CMK (cell line): ENCODE measurements around the gene RANBP17.

Experiments used
- DNase-seq: peaks from one replicate; pipeline ENCODE4 v3.0.0-alpha.2; 2010; ENCODE audit warnings: low read depth

Gene RANBP17

DNA sequence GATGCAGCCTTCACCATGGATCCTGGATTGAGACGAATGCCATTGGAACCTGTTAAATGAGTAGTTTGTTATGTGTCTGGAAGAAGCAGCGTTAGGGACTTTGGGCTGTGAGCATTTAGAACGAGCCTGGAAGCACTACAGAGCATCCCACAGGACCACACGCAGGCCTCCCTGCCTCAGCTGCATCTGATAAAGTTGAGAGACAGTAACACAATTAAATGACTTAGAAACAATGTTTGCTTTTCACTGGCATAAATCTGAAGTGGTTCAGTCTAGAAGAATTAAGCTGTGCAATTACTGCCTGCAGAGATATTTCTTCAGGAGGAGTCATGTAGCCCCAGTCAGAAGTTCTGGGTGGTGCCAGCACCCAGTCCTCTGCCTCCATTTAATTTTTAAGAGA, 437.4 kb downstream of the RANBP17 start:
- no peak for DNase-seq

DNA sequence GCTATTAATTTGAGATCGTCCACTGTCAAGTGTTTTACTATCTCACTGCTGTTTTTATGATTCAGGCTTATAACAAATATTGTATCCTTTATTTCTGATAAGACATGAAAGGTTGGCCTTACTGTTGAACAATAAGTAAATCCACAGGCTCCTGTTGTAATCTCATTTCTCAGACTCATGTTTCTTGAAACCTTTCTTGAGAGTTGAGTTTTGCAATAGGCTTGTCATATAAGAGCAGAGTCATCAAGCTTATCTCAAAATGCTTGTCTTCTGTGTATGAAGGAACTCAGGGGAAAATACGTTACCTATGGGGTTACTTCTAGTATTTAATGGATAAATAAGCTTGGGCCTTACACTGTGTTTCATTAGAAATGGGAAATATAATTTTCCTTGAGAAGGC, 438.0 kb downstream of the RANBP17 start:
- DNase-seq = no peak

DNA sequence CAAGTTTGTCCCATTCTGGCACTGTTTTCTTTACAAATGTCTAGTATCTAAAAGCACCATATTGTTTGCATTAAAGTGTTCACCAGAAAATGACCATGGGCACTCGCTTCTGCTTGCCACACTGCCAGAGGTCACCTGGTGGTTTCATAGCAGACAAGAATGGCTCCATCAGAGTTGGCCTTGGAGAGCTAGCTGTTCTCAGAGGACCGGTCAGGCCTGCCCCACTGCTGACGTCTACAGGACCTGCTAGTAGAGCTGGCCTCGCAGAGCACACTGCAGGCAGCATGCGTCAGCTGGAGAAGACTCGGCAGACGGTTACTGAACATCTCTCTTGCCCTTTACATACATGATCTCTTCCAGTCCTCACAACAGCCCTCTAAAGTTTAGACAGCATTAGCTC, 438.5 kb downstream of the RANBP17 start:
- no peak for DNase-seq

DNA sequence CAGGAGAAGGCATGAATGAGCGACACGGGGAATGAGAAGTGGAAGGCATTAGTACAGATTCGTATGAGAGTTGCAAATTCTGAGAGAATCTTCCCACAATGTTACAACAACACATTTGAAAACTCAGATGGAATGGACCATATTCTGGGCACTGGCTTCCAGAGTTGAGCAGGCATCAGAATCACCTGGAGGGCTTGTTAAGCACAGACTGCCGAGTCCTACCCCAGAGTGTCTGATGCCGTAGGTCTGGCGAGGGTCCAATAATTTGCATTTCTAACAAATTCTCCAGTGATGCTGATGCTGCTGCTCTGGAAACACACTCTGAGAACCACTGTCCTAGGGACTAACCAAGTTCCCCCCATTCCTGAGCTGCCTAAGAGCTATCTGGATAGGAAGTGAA, 444.3 kb downstream of the RANBP17 start:
- no peak for DNase-seq

DNA sequence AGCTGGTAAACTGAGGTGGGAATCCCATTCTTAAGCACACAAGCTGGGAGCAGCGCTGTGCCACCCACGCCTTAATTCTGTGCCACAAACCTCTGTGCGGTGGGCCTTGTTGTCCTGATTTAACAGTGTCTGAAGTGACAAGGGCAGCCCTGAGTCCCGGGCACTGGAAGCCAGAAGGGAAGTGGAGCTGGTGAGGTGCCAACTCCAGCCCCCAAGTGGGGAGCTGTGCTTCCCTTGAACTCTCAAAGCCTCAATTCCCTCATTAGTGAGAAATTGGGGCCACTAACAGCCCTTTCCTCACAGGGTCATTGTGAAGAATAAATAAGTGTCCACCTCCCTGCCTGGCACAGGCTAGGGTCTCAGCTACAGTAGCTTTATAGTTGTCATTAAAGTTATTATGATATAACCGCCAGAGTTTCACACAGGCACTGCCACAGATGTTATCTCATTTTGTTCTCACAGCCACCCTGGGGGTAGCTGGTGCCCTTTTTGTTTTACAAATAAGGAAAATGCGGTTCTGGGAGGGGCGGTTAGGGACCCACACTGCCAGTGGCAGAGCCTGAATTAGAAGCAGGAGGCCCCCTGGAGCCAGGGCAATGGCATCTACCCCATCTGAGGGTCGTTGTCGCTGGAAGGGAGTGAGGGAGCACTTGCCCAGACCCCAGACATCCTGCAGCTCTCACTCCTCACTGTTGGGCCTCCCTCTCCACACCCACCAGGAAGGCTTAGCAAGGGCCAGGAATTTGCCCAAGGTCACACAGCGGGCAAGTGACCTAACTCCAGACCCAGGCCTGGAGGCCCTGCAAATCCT, 445.2 kb downstream of the RANBP17 start:
- no peak for DNase-seq

DNA sequence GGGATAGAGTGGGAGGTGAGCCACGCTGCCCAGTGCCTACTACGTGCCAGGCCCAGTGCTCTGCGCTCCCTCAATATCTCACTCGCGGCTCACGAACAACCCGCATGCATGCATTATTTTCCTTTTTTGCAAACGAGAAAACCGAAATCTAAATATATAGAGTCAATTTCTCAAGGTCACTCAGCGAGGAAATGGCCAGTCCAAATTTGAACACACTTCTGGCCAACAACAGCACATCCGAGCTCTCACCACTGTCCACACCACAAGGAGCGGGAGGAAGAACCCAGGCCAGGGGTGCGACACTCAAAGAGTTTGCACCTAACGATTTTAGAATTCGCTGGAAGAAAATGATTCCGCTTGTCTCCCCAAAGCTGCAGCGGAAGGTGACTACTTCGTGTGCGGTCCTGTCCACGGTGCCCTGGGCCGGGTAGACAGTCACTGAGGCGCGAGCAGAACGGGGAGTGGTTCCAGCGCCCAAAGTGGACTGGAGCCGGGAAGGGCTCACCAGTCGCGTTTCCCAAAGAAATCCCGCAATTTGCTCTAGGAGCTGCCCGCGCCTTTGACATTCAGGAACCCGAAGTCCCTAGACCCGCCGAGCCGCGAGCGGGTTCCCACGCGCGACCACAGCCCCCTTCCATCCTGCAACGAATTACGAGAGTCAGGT, 446.1 kb downstream of the RANBP17 start:
- no peak for DNase-seq

DNA sequence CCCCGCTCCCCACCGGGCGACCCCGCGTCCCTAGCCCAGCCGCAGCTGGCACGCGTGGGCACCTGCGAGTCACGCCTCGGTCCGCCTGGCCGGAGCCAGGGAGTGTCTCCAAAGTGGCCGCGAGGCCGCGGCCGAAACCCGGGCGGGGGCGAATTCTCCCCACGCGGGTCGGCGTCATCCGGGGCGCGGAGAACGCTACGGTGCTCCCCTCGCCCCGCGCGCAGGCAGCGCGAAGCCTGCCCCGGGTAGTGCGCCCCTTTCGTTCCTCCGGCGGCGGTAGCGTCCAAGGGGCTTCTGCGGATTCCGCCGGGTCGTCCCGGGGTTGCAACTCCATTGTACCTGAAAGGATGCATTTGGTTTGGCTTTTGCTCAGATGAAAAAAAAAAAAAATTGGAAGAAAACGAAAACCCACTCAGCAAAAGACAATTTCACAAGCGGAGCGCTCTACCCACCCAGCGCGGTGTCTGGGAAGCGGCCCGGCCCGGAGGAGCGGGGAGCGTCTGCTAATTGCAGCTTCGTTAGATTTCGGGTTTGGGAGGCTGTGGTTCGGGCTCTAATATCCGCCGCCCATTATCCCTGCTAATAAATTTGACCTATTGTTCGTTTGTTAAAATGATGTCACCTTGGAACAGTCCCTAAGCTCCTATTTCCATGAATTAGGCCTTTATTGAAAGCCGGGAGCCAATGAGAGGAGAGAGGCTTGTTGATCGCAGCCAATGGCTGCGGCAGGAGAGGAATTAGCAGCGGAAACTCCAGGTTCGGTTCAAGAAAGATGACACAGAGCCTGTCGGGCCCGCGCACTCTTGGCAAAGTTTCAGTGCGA, 446.8 kb downstream of the RANBP17 start, which contains the start of gene TLX3:
Gene TLX3, plus strand, starts transcription at position 796 of the 823 bp plus-strand sequence. CDS start 118 bp downstream, outside the sequence.
- DNase-seq = no peak

DNA sequence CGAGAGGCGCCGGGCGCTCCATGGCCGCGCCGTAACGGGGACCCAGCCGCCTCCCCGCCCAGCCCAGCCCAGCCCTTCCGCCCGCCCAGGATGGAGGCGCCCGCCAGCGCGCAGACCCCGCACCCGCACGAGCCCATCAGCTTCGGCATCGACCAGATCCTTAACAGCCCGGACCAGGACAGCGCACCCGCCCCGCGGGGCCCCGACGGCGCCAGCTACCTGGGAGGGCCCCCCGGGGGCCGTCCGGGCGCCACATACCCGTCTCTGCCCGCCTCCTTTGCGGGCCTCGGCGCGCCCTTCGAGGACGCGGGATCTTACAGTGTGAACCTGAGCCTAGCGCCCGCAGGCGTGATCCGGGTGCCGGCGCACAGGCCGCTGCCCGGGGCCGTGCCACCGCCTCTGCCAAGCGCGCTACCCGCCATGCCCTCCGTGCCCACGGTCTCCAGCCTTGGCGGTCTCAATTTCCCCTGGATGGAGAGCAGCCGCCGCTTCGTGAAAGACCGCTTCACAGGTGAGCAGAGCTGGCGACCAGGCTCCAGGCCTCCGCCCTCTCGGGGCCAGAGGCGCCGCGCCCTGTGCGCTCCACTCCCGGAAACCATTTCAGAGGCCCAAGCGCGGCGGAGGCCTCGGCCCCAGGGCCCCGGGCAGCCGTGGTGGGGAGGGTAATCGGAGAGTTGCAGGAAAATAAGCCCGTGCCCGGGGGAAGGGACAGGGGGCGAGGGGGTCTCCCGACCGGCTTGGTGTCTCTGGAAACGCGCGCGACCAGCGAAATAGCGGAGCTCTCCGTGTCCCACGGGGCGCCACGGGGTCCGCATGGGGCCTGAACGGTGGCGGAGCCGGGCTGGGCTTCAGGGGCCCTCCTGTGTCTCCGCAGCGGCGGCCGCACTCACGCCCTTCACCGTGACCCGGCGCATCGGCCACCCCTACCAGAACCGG, 447.7 kb downstream of the RANBP17 start:
- no peak for DNase-seq

DNA sequence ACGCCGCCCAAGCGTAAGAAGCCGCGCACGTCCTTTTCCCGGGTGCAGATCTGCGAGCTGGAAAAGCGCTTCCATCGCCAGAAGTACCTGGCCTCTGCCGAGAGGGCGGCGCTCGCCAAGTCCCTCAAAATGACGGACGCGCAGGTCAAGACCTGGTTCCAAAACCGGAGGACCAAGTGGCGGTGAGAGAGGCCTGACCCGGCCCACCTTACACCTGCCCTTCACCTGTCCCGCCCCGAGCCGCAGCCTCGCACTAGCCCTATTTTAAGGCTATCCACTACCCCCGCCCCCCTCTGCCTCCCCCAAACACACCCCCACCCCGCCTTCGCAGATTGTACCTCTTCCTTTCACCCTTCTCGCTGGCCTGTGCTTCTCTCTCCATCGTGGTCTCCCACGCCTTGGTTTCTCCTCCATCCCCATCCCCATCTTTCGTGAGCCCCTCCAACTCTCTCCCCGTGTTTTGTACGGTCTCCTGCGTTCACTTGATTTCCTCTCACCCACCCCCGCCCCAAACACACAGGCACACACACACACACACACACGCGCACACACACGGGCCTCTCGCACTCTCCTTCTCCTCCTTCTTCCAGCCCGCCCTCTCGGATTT, 448.5 kb downstream of the RANBP17 start:
- DNase-seq = no peak

DNA sequence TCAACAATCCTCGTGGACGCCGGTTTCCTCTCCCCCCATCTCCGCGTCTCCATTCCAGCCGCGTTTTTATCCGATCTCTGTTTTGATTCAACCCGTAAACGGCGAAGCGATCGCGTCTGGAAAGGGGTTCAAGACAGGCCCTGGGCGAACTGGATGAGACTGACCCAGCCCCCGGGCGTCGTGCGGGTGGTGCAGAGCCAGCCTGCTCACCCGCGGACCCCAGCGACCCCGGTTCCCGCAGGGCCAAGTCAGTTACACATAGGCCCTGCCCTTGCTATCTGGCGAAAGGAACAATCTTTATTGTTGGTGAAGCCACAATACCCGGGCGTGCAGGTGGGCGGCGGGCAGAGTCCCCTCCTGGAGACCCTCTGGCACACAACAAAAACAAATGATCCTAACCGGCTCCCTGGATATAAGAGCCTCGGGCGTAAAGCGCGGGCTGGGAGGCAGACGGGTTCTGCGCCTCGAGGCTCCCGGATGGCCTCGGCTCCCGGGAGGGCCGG, 449.1 kb downstream of the RANBP17 start:
- DNase-seq = no peak

DNA sequence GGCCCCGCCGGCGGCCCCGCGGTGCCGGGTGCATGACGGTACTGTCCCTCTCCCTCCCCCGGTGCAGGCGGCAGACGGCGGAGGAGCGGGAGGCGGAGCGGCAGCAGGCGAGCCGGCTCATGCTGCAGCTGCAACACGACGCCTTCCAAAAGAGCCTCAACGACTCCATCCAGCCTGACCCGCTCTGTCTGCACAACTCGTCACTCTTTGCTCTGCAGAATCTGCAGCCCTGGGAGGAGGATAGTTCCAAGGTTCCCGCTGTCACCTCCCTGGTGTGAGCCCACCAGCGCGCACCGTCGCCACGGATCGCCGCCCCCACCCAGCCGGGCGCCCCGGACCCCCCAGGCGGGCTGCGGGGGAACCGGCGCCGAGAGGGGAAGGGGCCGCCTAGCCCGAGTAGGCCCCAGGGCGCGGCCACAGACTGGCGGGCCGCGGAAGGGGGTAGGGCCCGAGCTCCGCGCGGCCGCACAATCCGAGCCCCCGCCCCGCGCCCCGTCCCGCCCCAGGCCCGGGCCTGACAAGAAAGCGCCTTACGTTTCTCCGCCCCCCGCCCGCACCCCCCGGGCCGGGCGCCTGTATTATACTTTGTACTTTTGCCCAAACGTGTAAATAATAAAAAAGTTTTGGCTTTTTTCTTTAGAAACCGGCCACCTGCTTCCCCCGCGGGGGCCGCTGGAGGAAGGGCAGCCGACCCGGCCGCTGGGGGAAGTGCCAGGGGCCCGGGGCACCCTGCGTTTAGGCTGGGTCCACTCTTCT, 449.7 kb downstream of the RANBP17 start:
- no peak for DNase-seq

DNA sequence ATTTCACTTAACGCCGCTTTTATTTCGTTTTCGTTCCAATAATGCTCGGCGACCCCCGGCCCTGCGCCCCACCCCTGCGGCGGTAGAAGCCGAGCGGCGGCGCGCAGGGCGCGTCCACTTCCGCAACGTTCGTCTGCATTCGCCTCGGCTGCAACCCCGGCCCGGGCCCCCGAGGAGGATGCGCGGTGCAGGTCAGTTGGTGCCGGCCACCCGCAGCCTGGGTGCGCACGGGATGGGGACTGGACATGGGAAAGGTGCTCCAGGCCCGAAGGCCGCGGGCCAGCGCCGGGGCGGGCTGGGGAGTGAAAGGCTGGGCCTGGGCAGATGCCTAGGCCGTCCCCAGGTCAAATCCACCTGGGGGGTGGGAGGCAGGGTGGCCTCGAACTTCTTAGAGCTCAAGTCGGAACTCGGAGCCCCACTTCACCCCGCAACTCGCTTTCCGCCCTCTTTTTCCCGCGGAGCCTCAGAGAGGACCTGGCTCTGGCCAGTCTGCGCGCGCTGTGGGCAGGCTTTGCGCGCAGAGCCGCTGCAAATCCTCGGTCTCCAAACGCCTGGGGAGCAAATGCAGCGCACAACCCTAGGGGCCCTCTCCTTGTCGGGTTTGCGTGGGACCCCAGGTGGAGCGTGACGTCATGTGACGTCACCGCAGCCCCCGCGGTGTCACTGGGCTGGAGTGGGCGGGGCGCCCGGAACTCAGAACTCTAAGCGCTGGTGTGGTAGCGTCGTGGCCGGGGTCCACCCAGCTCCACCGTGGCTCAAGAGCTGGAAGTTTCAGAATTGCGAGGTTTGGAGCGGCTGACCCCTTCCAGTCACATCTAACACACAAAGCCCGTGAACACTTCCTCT, 450.5 kb downstream of the RANBP17 start:
- no peak for DNase-seq

DNA sequence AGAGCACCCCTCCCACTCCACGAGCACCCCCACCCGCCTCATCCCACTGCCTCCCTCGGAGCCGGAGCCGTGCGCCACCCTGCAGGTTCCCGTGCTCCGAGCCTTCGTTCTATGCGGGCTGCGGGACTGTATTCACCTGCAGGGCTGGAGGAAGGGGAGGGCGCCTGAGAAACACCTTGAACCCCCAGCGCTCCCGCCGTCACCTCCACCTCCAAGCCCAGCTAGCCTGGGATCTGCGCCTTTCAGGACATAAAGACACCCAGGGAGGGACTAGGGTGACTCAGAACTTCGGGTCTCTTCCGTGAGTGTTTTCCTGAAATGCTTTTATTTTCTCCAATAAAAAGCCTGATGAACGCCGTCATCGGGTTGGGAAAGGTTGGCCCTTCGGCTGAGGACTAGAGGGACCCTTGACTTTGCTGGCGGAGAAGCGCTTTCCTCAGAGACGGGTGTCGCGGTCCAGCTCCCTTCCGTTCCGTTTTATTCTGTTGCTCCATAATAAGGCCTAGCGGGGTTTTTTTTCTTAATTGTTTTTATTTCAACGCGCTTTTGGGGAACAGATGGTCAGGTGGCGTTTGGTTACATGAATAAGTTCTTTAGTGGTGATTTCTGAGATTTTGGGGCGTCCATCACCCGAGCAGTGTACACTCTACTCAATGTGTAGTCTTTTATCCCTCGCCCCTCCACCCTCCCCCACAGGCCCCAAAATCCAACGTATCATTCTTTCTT, 451.8 kb downstream of the RANBP17 start:
- DNase-seq = no peak

DNA sequence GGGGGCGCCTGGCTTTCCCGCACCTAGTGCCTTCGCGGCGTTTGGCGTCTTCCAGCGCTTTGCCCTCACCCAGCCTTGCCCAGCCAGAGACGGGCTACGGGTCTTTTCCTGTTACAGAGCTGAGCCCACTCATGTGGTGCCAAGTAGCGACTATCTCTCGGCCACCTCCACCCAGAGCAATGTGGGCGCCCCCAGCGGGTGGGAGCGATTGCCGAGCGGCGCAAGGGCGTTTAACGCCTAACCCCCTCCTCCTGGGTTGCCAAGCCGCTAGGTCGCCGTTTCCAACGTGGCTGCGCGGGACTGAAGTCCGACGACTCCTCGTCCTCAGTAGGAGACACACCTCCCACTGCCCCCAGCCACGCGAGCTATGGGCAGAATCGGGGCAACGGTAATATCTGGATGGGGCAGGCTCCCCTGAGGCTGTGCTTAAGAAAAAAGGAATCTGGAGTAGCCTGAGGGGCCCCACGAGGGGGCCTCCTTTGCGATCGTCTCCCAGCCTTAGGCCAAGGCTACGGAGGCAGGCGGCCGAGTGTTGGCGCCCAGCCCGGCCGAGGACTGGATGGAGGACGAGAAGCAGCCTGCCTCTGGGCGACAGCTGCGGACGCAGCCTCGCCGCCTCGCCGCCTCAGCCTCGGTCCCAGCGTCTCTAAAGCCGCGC, 453.0 kb downstream of the RANBP17 start:
- DNase-seq = no peak

DNA sequence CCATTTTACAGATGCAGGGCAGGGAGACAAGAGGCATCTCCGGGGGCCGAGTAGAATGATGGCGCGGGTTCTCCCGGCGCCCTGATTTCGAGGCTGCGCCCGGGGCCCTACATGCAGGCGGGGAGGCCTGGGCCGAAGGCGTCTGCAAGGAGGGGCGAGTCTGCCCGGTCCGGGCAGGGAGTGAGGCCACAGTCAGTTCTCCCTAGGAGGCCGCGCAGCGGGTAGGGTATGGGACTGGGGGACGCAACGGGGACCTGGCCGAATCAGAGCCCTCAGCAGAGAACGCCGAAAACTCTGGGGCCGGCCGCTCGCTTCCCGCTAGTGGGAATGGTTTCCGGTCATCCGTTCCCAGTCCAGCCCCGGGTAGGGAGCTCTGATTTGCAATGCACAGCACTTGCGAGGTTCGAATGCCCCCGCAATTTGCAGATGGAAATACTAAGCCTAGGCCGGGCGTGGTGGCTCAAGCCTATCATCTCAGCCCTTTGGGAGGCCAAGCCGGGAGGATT, 453.6 kb downstream of the RANBP17 start:
- DNase-seq = no peak

DNA sequence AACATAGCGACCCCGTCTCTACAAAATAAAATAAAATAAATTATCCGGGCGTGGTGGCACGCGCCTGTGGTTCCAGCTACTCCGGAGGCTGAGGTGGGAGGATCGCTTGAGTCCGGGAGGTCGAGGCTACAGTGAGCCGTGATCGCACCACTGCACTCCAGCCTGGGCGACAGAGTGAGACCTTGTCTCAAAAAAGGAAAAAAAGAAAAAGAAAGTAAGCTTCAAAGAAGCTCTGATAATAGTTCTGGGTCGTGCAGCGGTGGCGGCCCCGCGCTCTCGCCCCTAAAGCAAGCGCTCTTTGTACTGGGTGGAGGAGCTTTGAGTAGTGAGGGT, 454.1 kb downstream of the RANBP17 start:
- DNase-seq = no peak

DNA sequence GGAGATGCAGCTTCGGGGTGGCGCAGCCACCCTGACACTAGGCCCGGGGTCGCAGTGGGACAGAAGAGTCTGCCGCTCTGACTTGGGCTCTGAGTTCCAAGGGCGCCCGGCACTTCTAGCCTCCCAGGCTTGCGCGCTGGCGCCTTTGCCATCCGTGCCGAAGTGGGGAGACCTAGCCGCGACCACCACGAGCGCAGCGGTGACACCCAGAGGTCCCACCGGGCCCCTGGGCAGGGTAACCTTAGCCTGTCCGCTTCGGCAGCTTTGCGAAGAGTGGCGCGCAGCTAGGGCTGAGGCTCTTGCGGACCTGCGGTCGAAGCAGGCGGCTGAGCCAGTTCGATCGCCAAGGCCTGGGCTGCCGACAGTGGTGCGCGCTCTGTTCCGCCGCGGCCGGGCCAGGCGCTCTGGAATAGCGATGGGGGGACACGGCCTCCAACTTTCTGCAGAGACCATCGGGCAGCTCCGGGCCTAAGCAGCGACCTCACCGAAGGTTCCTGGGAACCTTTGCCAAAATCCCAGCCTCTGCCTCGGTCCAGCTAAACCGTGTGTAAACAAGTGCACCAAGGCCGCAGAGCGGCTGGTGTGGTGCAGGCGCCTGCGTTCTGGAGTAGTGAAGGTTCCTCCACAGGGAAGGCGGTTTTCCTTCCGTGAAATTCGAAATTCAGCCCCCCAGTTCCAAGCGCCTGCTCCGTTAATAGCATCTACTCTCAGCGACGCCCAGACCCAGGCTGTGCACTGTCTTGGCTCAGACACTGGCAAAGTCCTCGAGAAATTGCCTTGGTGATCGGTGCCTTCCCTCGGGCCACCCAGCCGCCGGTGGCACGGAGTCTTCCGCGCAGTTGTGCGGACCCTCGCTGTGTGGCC, 454.7 kb downstream of the RANBP17 start:
- DNase-seq = no peak
